Upper lobe of left lung (tissue), 6 donors: ENCODE measurements around the gene PPP1R37. TPM values are rescaled to one million over a fixed set of nuclear protein-coding genes. Genes with fewer than 3 reads are reported as not detected.
A peak's percentile ranks its signal among the peaks of the same experiment; 100 is the strongest.

Source experiments
- ATAC-seq, 2 donors: fragments of 200-7000 bp; cut with Tn5 transposase; one replicate each; pipeline ENCODE4 v1.9.1; 2022; ENCODE audit warnings: mild to moderate bottlenecking in 2 of 2, moderate library complexity in 2 of 2; ENCODE audit not compliant: low FRiP score in 2 of 2
- DNase-seq, 2 donors: peaks; one replicate each; pipeline ENCODE4 v3.0.0-alpha.2; 2019 to 2020
- H3K27ac ChIP-seq, 4 donors: fragments of 200-600 bp; sonication (generic); one replicate each; pipeline ENCODE4 v1.5.1; 2016 to 2019
- H3K27me3 ChIP-seq, 4 donors: fragments of 200-600 bp; sonication (generic); one replicate each; pipeline ENCODE4 v1.5.1; 2017 to 2019
- H3K36me3 ChIP-seq, 4 donors: fragments of 200-600 bp; sonication (generic); one replicate each; pipeline ENCODE4 v1.5.1; 2016 to 2019
- H3K4me1 ChIP-seq, 4 donors: fragments of 200-600 bp; sonication (generic); one replicate each; pipeline ENCODE4 v1.5.1; 2018 to 2019
- H3K4me3 ChIP-seq, 4 donors: fragments of 200-600 bp; sonication (generic); one replicate each; pipeline ENCODE4 v1.5.1; 2017 to 2019; ENCODE audit warnings: mild to moderate bottlenecking in 2 of 4, moderate library complexity in 1 of 4
- H3K9me3 ChIP-seq, 4 donors: fragments of 200-600 bp; sonication (generic); one replicate each; pipeline ENCODE4 v1.5.1; 2018 to 2019
- EP300 ChIP-seq, 4 donors: sonication (generic); formaldehyde crosslinking; IDR thresholded peaks; one replicate each; pipeline ENCODE4 v1.5.1; 2017; ENCODE audit warnings: antibody characterized with exemption in 4 of 4, control low read depth in 2 of 4
- POLR2A ChIP-seq, 4 donors: fragments of 450-650 bp; IDR thresholded peaks; one replicate each; pipeline ENCODE4 v1.5.1; 2016 to 2017; ENCODE audit warnings: antibody characterized with exemption in 4 of 4, mild to moderate bottlenecking in 2 of 4
- POLR2AphosphoS5 ChIP-seq, 2 donors: sonication (generic); formaldehyde crosslinking; IDR thresholded peaks; one replicate each; pipeline ENCODE4 v1.5.1; 2017; ENCODE audit warnings: antibody characterized with exemption in 2 of 2
- WGBS, 2 donors: methylation state at CpG; one replicate each; pipeline ENCODE4 v1.1.5; 2017 to 2018; 5-methylcytosine and 5-hydroxymethylcytosine counted together
- total RNA-seq, 6 donors: library from RNA; depleted of rRNA in 4 of 6; stranded (reverse); fragments of >200 nt in 4 of 6; gene quantifications; one replicate each; pipeline versions ENCODE4 v1.1.0 to v1.2.1, GENCODE V29; 2016 to 2021
- TF ChIP-seq, protein P1 (sequence below), 6 experiments: fragments of 450-650 bp in 4 of 6; fragments of 200-600 bp in 2 of 6; sonication (generic) in 2 of 6; IDR thresholded peaks; one replicate each; pipeline ENCODE4 v1.5.1; 2016 to 2019; ENCODE audit warnings: antibody characterized with exemption in 6 of 6
- donor health status: DM: no; HTN: no; CAD: no; lungs with moderate emphysema.
- donor health status: DM: no; HTN: yes; CAD: no; lungs with severe emphysema.

The PPP1R37 gene
- total RNA-seq, 6 donors from 2014 or later = 30.0 to 64.6 (median 37.3) TPM

DNA sequence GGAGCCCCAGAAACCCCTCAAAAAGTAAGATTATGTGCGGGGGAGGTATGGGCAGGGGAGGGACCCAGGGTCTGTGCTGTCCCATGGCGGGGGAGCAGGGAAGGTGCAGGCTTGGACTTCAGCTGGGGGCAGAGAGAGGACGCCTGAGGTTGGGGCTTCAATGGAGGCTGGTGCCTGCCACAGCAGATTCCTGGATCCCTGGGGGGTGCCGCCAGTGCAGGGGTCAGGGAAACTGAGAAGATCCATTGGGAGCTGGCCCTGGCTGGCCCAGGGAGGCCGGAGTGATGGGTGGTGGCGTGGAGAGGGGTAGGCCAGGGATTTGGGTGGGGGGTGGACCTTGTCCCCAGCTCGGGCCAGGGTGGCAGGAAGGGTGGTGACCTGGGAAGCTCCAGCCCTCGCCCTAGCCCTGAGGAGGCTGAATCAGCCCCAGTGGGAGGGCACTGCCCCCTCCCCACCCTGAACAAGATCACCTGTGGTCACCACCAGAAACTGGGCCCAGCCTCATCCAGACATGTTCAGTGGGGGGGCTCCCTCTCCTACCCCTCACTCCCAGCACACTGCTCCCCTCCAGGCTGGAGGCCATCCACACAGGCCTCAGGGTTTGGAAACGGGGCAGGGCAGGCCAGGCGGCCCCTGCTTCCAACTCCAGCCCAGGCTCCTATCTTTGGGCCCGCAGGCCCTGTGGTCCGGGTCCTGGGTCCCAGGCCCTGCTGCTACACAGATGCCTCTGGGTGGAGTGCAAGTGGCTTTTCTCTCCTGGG is 66.4 kb downstream of the PPP1R37 start:
- DNase-seq (peak in 1 of 2 donors; percentile 49), ATAC-seq (no peak)
- Histone ChIP-seq H3K36me3 (no peaks in the 10 kb centered on the region), H3K27ac (no peak overlapping the region), H3K4me3 (no peak overlapping the region), H3K9me3 (no peaks in the 10 kb centered on the region), H3K4me1 (peaks cover 2 to 9% (median 3%) of the 10 kb centered on the region in 4 donors), H3K27me3 (peaks cover 0 to 18% (median 4%) of the 10 kb centered on the region in 4 donors)
- TF ChIP-seq POLR2AphosphoS5 (IDR thresholded peaks at IDR 0.05) (no peak), POLR2A (IDR thresholded peaks at IDR 0.05) (no peak), EP300 (IDR thresholded peaks at IDR 0.05) (no peak)
- TF ChIP-seq, protein P1, sequence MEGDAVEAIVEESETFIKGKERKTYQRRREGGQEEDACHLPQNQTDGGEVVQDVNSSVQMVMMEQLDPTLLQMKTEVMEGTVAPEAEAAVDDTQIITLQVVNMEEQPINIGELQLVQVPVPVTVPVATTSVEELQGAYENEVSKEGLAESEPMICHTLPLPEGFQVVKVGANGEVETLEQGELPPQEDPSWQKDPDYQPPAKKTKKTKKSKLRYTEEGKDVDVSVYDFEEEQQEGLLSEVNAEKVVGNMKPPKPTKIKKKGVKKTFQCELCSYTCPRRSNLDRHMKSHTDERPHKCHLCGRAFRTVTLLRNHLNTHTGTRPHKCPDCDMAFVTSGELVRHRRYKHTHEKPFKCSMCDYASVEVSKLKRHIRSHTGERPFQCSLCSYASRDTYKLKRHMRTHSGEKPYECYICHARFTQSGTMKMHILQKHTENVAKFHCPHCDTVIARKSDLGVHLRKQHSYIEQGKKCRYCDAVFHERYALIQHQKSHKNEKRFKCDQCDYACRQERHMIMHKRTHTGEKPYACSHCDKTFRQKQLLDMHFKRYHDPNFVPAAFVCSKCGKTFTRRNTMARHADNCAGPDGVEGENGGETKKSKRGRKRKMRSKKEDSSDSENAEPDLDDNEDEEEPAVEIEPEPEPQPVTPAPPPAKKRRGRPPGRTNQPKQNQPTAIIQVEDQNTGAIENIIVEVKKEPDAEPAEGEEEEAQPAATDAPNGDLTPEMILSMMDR (IDR thresholded peaks at IDR 0.05) = no peak
- 86 to 94% methylated on average over 10 to 11 of the region's 12 CpGs for WGBS, 2 donors

DNA sequence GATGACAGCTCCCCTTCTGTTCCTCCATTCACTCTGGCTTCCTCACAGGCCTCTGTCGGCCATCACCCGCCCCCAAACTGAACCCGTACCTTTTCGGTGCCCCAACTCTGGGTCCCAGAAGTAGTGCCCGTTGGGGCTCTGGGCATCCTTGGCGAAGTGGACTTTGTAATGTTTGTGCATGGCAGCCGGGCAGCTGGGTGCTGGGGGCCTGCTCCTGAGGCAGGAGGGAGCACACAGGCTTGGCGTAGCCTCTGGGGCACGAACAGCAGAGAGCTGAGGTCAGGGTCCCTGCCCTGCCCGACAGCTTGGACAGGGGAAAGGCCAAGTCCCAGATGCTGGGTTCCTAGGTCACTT is 67.0 kb downstream of the PPP1R37 start:
- DNase-seq = peak in 1 of 2 donors; percentile 50
- no peak for ATAC-seq
- 80 to 93% methylated on average over 7 to 10 of the region's 10 CpGs for WGBS, 2 donors
- Histone ChIP-seq H3K27me3 (peaks cover 0 to 18% (median 4%) of the 10 kb centered on the region in 4 donors), H3K4me1 (peaks cover 4 to 12% (median 8%) of the 10 kb centered on the region in 4 donors), H3K36me3 (no peaks in the 10 kb centered on the region), H3K27ac (no peak overlapping the region), H3K9me3 (no peaks in the 10 kb centered on the region), H3K4me3 (no peak overlapping the region)
- TF ChIP-seq EP300 (IDR thresholded peaks at IDR 0.05) (no peak), POLR2A (IDR thresholded peaks at IDR 0.05) (no peak), POLR2AphosphoS5 (IDR thresholded peaks at IDR 0.05) (no peak)
- TF ChIP-seq, protein P1 (IDR thresholded peaks at IDR 0.05) = no peak

DNA sequence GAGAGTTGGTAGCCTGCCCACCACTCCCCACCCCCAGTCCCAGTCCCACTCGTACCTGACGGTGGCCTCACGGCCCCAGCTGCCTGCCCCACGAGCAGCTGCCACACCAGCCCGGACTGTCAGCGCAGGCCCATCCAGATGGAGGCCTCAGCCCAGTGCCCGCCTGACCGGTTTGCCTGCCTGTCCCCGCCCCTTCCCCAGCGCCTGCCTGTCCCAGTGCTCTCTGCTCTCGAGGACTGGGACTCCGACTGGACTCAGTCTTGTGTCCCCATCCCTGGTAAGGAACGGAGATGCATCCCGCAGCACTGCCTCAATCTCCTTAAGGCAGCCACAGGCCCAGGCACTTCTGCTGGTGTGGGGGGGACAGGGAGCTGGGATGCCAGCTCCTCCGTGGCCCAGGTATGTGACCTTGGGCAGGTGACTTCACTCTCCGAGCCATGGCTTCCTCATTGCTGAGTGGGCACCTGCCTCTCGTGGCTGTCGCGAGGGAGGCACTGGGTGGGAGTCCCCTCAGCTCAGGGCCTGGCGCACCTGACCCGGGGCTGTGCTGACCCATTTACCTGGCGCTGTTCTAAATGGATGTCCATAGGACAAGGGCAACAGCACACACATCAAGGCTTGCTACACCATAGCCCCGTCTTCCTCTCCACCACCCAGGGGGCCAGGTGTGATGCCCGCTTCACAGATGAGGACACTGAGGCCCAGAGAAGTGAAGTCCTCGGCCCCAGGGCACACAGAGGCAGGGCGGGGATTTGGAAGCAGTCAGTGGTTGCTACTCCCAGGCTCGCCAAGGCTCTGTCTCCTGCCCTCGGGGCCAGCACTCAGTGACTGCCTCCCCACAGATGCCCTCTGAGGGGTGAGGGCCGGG is 68.1 kb downstream of the PPP1R37 start, which contains the start of gene NKPD1:
Gene NKPD1, minus strand, starts transcription at position 113 of the 868 bp plus-strand sequence. CDS start 832 bp downstream, outside the sequence.
- no peaks in the 10 kb centered on the region for H3K36me3 ChIP-seq
- ATAC-seq (no peak), DNase-seq (peak; percentile 65 to 85)
- TF ChIP-seq EP300 (IDR thresholded peaks at IDR 0.05) (no peak), POLR2A (IDR thresholded peaks at IDR 0.05) (no peak), POLR2AphosphoS5 (IDR thresholded peaks at IDR 0.05) (no peak)
- TF ChIP-seq, protein P1 (IDR thresholded peaks at IDR 0.05) = no peak
- no peaks in the 10 kb centered on the region for H3K9me3 ChIP-seq
- H3K4me3 ChIP-seq = no peak within 1 kb of the TSS
- H3K4me1 ChIP-seq = peaks cover 5 to 15% (median 9%) of the 10 kb centered on the region in 4 donors
- H3K27ac ChIP-seq = no peak within 1 kb of the TSS
- 51 to 57% methylated on average over 4 to 25 of the region's 29 CpGs for WGBS, 2 donors
- H3K27me3 ChIP-seq = peaks cover 0 to 18% (median 4%) of the 10 kb centered on the region in 4 donors

DNA sequence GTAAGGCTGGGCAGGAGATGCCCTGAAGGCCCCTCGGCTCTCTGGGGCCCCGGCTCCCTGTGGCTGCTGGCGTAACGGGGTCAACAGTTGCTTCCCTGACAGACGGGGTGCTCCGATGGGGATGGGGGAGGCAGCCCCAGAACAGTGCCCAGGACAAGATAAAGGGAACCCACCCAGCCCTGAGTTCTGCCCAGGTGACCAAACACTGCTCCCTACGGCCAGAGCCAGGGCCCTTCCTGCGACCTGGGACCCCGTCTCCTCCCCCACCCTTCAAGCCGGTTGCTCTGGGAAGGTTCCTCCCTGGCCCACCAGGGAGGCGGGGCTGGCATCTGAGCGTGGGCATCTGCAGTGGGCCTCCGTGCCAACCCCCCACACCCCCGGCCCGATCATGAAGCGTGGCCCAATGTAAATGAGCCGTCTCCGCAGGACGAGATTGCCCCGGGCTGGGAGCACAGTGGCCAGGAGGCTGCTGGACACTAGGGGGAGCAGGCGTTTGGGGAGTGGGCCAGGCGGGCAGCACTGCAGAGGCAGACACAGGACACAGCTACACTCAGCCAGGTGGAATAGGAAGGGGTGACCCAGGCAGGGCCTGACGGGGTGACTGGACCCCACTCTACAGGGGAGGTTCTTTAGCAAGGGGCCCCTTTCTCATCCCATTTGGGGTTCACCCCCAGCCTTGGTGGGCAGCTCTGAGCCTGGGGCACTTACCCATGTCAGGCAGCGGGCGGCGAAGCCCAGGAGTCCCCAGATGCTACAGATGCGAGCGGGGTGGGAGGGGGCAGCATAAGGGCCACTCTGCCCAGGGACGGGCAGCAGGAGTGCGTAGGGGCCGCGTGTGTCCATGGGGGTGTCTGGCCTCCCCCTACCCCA is 69.0 kb downstream of the PPP1R37 start:
- H3K27me3 ChIP-seq = peaks cover 0 to 18% (median 4%) of the 10 kb centered on the region in 4 donors
- H3K9me3 ChIP-seq = no peaks in the 10 kb centered on the region
- 55 to 89% methylated on average over 9 to 26 of the region's 32 CpGs for WGBS, 2 donors
- TF ChIP-seq POLR2A (IDR thresholded peaks at IDR 0.05) (no peak), POLR2AphosphoS5 (IDR thresholded peaks at IDR 0.05) (no peak), EP300 (IDR thresholded peaks at IDR 0.05) (no peak)
- TF ChIP-seq, protein P1 (IDR thresholded peaks at IDR 0.05) = peak in 2 of 6 experiments; percentile 29 to 31
- ATAC-seq (peak in 1 of 2 donors; percentile 1), DNase-seq (peak in 1 of 2 donors; percentile 55)
- no peak overlapping the region for H3K4me3 ChIP-seq
- peaks cover 9 to 21% (median 12%) of the 10 kb centered on the region in 4 donors for H3K4me1 ChIP-seq
- H3K36me3 ChIP-seq = no peaks in the 10 kb centered on the region
- no peak overlapping the region for H3K27ac ChIP-seq
